ENCODE data around the gene RXRA. TPM values are rescaled to one million over a fixed set of nuclear protein-coding genes. Genes with fewer than 3 reads are reported as not detected.

Gene RXRA
- total and polyA plus RNA-seq, 2 donors (not counting 1 experiment from before 2014, with no cell fraction given), result 2.6 to 6.8 TPM

GRCh38 chr9:134347996-134348395 lies 21.7 kb downstream of the RXRA start:
- Mint-ChIP-seq H3K4me1 (peaks cover 18% of the 10 kb centered on the region), H3K9me3 (ENCODE audit: insufficient read depth) (no peaks in the 10 kb centered on the region), H3K27ac (no peak overlapping the region), H3K4me3 (no peak overlapping the region), H3K27me3 (no peaks in the 10 kb centered on the region)
- Histone ChIP-seq H3K36me3 (replicated peaks in 1 of 2; ENCODE audit: control extremely low read depth in 1 of 2, control insufficient read depth in 1 of 2, extremely low read depth in 1 of 2, insufficient read depth in 2 of 2, low read length in 1 of 2) (no peaks in the 10 kb centered on the region), H2AFZ (ENCODE audit: insufficient read depth, low read depth, low read length, poor library complexity, severe bottlenecking) (no peak overlapping the region), H3K4me1 (ENCODE audit: control insufficient read depth in 2 of 2, insufficient read depth in 2 of 2, low read length in 2 of 2) (peaks cover 0 to 19% of the 10 kb centered on the region in 2 donors), H3K79me2 (ENCODE audit: control insufficient read depth, insufficient read depth, low read length) (peaks cover 28% of the 10 kb centered on the region), H3K9ac (ENCODE audit: low read length) (no peak overlapping the region), H3K4me3 (ENCODE audit: control extremely low read depth in 1 of 5, extremely low read depth in 1 of 5, insufficient read depth in 1 of 5, low read depth in 2 of 5, low read length in 4 of 5) (no peak overlapping the region), H4K20me1 (ENCODE audit: control insufficient read depth, insufficient read depth, low read length, poor library complexity, severe bottlenecking) (peaks cover 7% of the 10 kb centered on the region), H3K4me2 (replicated peaks; ENCODE audit: low read depth, low read length, poor library complexity, severe bottlenecking) (no peak overlapping the region), H3K9me3 (ENCODE audit: control extremely low read depth in 1 of 3, control insufficient read depth in 2 of 3, insufficient read depth in 1 of 3, low read length in 2 of 3) (no peaks in the 10 kb centered on the region), H3K27ac (ENCODE audit: low read length in 2 of 2) (no peak overlapping the region), H3K27me3 (replicated peaks in 1 of 4; ENCODE audit: control extremely low read depth in 1 of 4, control insufficient read depth in 3 of 4, insufficient read depth in 4 of 4, low read length in 3 of 4) (no peaks in the 10 kb centered on the region)
- ATAC-seq (ENCODE audit: low read depth) (no peak), DNase-seq (no peak)
- WGBS (ENCODE audit: insufficient coverage), result 79% methylated on average over 10 of the region's 10 CpGs
- TF ChIP-seq CTCF (IDR thresholded peaks at IDR 0.05) (no peak), EZH2 (IDR thresholded peaks at IDR 0.05; ENCODE audit: borderline replicate concordance, insufficient read depth, low read depth, low read length, poor library complexity, severe bottlenecking) (no peak)
- POLR2A ChIA-PET, result no interaction called here
- intact Hi-C loops (cut with micrococcal nuclease), result no loop called here
- CTCF ChIA-PET, result no interaction called here

GRCh38 chr9:134348404-134349155 lies 22.3 kb downstream of the RXRA start:
- TF ChIP-seq EZH2 (IDR thresholded peaks at IDR 0.05; ENCODE audit: borderline replicate concordance, insufficient read depth, low read depth, low read length, poor library complexity, severe bottlenecking) (no peak), CTCF (IDR thresholded peaks at IDR 0.05) (no peak)
- POLR2A ChIA-PET, result no interaction called here
- DNase-seq, result no peak

More at GRCh38 chr9:134348404-134349155, 22.3 kb downstream of the RXRA start:
- Mint-ChIP-seq H3K27me3 (no peaks in the 10 kb centered on the region), H3K9me3 (ENCODE audit: insufficient read depth) (no peaks in the 10 kb centered on the region), H3K27ac (no peak overlapping the region), H3K4me3 (no peak overlapping the region), H3K4me1 (peaks cover 14% of the 10 kb centered on the region)
- H3K27ac ChIP-seq (ENCODE audit: low read length in 2 of 2), result no peak overlapping the region
- peaks cover 0 to 18% of the 10 kb centered on the region in 2 donors for H3K4me1 ChIP-seq (ENCODE audit: control insufficient read depth in 2 of 2, insufficient read depth in 2 of 2, low read length in 2 of 2)
- H4K20me1 ChIP-seq (ENCODE audit: control insufficient read depth, insufficient read depth, low read length, poor library complexity, severe bottlenecking), result peaks cover 7% of the 10 kb centered on the region
- no peak overlapping the region for H2AFZ ChIP-seq (ENCODE audit: insufficient read depth, low read depth, low read length, poor library complexity, severe bottlenecking)
- peaks cover 28% of the 10 kb centered on the region for H3K79me2 ChIP-seq (ENCODE audit: control insufficient read depth, insufficient read depth, low read length)
- H3K27me3 ChIP-seq (replicated peaks in 1 of 4; ENCODE audit: control extremely low read depth in 1 of 4, control insufficient read depth in 3 of 4, insufficient read depth in 4 of 4, low read length in 3 of 4), result no peaks in the 10 kb centered on the region
- ATAC-seq (ENCODE audit: low read depth), result no peak
- no peak overlapping the region for H3K4me2 ChIP-seq (replicated peaks; ENCODE audit: low read depth, low read length, poor library complexity, severe bottlenecking)
- no peak overlapping the region for H3K4me3 ChIP-seq (ENCODE audit: control extremely low read depth in 1 of 5, extremely low read depth in 1 of 5, insufficient read depth in 1 of 5, low read depth in 2 of 5, low read length in 4 of 5)
- H3K36me3 ChIP-seq (replicated peaks in 1 of 2; ENCODE audit: control extremely low read depth in 1 of 2, control insufficient read depth in 1 of 2, extremely low read depth in 1 of 2, insufficient read depth in 2 of 2, low read length in 1 of 2), result no peaks in the 10 kb centered on the region
- H3K9ac ChIP-seq (ENCODE audit: low read length), result no peak overlapping the region
- intact Hi-C loops (cut with micrococcal nuclease), result no loop called here
- WGBS (ENCODE audit: insufficient coverage), result 73% methylated on average over 30 of the region's 30 CpGs
- CTCF ChIA-PET, result no interaction called here
- H3K9me3 ChIP-seq (ENCODE audit: control extremely low read depth in 1 of 3, control insufficient read depth in 2 of 3, insufficient read depth in 1 of 3, low read length in 2 of 3), result no peaks in the 10 kb centered on the region
